K562 (cell line): ENCODE results near the gene ARRB2. TPM values are rescaled to one million over a fixed set of nuclear protein-coding genes. Genes with fewer than 3 reads are reported as not detected.

Source experiments
- FOXM1 ChIP-seq, 2 experiments: fragments of 450-650 bp in 1 of 2; sonication (generic) in 1 of 2; formaldehyde crosslinking in 1 of 2; IDR thresholded peaks; 2 replicates each; pipeline versions ENCODE4 v1.6.1 to v1.9.0; 2017 to 2022; ENCODE audit warnings: low read depth in 2 of 2, mild to moderate bottlenecking in 2 of 2, missing genetic modification reagents in 1 of 2, moderate library complexity in 1 of 2
- polyA plus RNA-seq, 8 experiments: library from polyadenylated mRNA; depleted of rRNA in 4 of 8; stranded (reverse) in 5 of 8; unstranded in 3 of 8; fragments of >200 nt; fragmentation: Nextera tagmentation in 2 of 8; fragmentation: Illumina TruSeq in 1 of 8; extraction: Ambion mirVana in 2 of 8; extraction: Trizol in 1 of 8; gene quantifications; 2 replicates each; pipeline versions ENCODE4 v1.2.1 to v1.2.3, GENCODE V29; 2011 to 2014; ENCODE audit warnings: inconsistent platforms in 1 of 8, missing spikeins in 1 of 8
- total RNA-seq, 7 experiments: library from RNA; depleted of rRNA in 6 of 7; stranded (reverse); fragments of >200 nt in 6 of 7; fragmentation: Illumina TruSeq in 2 of 7; extraction: Trizol in 2 of 7; gene quantifications; 2 replicates each; pipeline versions ENCODE4 v1.2.1 to v1.2.3, GENCODE V29; 2011 to 2021; ENCODE audit warnings: low replicate concordance in 1 of 7
- TF ChIP-seq, protein P1 (sequence below): fragments of 250-450 bp; sonication (Bioruptor Pico); IDR thresholded peaks from 2 replicates; pipeline ENCODE4 v1.4.0; 2020

The ARRB2 gene
- total and polyA plus RNA-seq, 9 of the 15 experiments (the other 6 are each of a cell fraction or from before 2014, with no cell fraction given), result 0.79 to 15.3 (median 8.8) TPM

- TF ChIP-seq, protein P1, sequence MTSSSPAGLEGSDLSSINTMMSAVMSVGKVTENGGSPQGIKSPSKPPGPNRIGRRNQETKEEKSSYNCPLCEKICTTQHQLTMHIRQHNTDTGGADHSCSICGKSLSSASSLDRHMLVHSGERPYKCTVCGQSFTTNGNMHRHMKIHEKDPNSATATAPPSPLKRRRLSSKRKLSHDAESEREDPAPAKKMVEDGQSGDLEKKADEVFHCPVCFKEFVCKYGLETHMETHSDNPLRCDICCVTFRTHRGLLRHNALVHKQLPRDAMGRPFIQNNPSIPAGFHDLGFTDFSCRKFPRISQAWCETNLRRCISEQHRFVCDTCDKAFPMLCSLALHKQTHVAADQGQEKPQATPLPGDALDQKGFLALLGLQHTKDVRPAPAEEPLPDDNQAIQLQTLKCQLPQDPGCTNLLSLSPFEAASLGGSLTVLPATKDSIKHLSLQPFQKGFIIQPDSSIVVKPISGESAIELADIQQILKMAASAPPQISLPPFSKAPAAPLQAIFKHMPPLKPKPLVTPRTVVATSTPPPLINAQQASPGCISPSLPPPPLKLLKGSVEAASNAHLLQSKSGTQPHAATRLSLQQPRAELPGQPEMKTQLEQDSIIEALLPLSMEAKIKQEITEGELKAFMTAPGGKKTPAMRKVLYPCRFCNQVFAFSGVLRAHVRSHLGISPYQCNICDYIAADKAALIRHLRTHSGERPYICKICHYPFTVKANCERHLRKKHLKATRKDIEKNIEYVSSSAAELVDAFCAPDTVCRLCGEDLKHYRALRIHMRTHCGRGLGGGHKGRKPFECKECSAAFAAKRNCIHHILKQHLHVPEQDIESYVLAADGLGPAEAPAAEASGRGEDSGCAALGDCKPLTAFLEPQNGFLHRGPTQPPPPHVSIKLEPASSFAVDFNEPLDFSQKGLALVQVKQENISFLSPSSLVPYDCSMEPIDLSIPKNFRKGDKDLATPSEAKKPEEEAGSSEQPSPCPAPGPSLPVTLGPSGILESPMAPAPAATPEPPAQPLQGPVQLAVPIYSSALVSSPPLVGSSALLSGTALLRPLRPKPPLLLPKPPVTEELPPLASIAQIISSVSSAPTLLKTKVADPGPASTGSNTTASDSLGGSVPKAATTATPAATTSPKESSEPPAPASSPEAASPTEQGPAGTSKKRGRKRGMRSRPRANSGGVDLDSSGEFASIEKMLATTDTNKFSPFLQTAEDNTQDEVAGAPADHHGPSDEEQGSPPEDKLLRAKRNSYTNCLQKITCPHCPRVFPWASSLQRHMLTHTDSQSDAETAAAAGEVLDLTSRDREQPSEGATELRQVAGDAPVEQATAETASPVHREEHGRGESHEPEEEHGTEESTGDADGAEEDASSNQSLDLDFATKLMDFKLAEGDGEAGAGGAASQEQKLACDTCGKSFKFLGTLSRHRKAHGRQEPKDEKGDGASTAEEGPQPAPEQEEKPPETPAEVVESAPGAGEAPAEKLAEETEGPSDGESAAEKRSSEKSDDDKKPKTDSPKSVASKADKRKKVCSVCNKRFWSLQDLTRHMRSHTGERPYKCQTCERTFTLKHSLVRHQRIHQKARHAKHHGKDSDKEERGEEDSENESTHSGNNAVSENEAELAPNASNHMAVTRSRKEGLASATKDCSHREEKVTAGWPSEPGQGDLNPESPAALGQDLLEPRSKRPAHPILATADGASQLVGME (CRISPR knock-in tag), result no peak
- no peak for TF ChIP-seq FOXM1 (IDR thresholded peaks at IDR 0.05; ENCODE audit: low read depth)
- peak; percentile 16; the same call in 1 of the 2 replicates for TF ChIP-seq FOXM1 (CRISPR knock-in tag; IDR thresholded peaks at IDR 0.05; ENCODE audit: low read depth)
Observed at GRCh38 chr17:4709794-4710692, at the start of gene ARRB2 (continued).
